Renal cortical epithelial cell (primary cell): ENCODE data around the gene PXK. TPM values are rescaled to one million over a fixed set of nuclear protein-coding genes. Genes with fewer than 3 reads are reported as not detected.

Source experiments
- DNase-seq: peaks from one replicate; pipeline ENCODE4 v3.0.0-alpha.2; 2011; ENCODE audit warnings: low read depth
- total RNA-seq: library from RNA; depleted of rRNA; stranded (reverse); fragments of >200 nt; gene quantifications from 2 replicates; pipeline ENCODE4 v1.2.3, GENCODE V29; 2014

Gene PXK
- total RNA-seq, 1 donor from 2014 or later: 19.3 TPM

GRCh38 chr3:58464866-58465265 is 132.2 kb downstream of the PXK start:
- no peak for DNase-seq

GRCh38 chr3:58466899-58467563 is 134.3 kb downstream of the PXK start:
- no peak for DNase-seq

- no peak for DNase-seq
These were observed 136.4 kb downstream of the PXK start for GRCh38 chr3:58469096-58469495.

DNA sequence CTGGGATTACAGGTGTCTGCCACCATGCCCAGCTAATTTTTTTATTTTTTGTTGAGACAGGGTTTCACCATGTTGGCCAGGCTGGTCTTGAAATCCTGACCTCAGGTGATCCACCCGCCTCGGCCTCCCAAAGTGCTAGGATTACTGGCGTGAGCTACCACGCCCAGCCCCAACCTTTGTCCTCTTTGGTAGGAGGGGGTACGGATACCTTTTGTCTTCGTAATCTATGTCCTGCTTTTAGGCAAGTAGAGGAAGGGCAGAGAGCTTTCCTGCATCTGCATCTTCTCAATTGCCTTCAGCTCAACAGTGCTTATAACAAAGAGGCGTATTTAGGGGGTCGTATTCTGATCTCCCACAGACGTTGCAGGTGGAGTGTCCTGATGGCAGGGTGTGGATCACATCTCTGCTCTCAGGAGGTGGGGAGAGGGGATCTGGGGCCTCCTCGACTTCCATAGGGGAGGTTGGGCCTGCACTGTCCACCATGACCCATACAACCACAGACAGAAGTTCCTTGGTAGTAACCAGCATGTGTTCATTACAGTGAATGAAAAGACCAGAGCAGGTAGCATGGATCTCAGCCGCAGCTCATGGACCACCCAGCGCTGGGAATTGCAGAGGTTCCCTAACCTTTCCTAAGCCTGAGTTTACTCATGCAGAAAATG is 137.8 kb downstream of the PXK start:
- no peak for DNase-seq

- DNase-seq: peak; percentile 100
These were observed 138.6 kb downstream of the PXK start for GRCh38 chr3:58471025-58471887.

- DNase-seq: no peak
These were observed 140.6 kb downstream of the PXK start for GRCh38 chr3:58473275-58473674.

DNA sequence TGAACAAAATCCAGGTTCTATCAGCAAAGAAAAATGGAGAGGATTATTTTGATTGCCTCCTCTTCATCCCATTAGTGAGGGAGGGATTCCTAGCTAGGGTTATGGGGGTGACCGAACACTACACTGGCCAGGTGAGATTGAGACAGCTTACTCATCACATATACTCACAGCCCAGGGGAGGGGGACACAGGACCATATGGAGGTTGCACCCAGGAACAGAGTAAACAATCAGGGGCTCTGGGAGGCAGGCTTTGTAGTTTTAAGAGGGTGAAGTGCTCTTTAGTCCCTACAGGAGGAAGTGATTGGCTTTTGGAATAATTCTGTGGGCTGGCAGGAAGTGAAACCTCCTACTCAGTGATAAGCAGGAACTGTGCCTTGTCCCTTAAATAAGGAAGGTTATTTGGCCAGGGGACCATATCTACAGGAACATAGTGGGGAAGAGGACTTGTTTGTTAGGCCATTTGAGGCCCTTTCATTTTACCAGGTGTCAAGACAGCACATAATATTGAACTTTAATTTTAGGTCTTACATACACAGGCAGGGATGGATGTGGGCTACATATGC is 141.7 kb downstream of the PXK start:
- no peak for DNase-seq

GRCh38 chr3:58474967-58475578 is 142.4 kb downstream of the PXK start:
- DNase-seq: no peak

Other genes starting within 250 kb of the PXK start
- not detected in 2 replicates for gene DNASE1L3, start 121.9 kb upstream of the PXK start, total RNA-seq
- gene ABHD6, start 95.1 kb upstream of the PXK start, total RNA-seq: 5.2 and 8.8 TPM in 2 replicates
- 14.5 and 27.6 TPM in 2 replicates for gene RPP14, start 26.6 kb upstream of the PXK start, total RNA-seq
- gene HTD2, start 26.4 kb upstream of the PXK start, total RNA-seq: 14.8 and 17.0 TPM in 2 replicates
- 126 and 207 TPM in 2 replicates for gene PDHB, start 100.9 kb downstream of the PXK start, total RNA-seq
- 6.3 and 9.5 TPM in 2 replicates for gene KCTD6, start 159.2 kb downstream of the PXK start, total RNA-seq
- gene ACOX2, start 204.3 kb downstream of the PXK start, total RNA-seq: 0.75 TPM in 1 of 2 replicates, not detected in the other
- gene FAM107A, start 244.5 kb downstream of the PXK start, total RNA-seq: 0.60 and 0.87 TPM in 2 replicates